Left ventricle myocardium inferior (tissue), 1 donor: Measurements from ENCODE around the gene PNPO. TPM values are rescaled to one million over a fixed set of nuclear protein-coding genes. Genes with fewer than 3 reads are reported as not detected.

Source experiments
- DNase-seq: peaks from one replicate; pipeline ENCODE4 v3.0.0-alpha.2; 2020
- H3K27ac ChIP-seq: fragments of 200-600 bp; replicated peaks from 2 replicates; pipeline ENCODE4 v1.8.0; 2021
- H3K27me3 ChIP-seq: fragments of 200-600 bp; 2 replicates; pipeline ENCODE4 v1.8.0; 2021; ENCODE audit warnings: low read depth
- H3K36me3 ChIP-seq: fragments of 200-600 bp; 2 replicates; pipeline ENCODE4 v1.8.0; 2021
- H3K4me1 ChIP-seq: fragments of 200-600 bp; 2 replicates; pipeline ENCODE4 v1.8.0; 2021
- H3K4me3 ChIP-seq: fragments of 200-600 bp; 2 replicates; pipeline ENCODE4 v1.8.0; 2021; ENCODE audit warnings: mild to moderate bottlenecking, moderate library complexity
- H3K9me3 ChIP-seq: fragments of 200-600 bp; replicated peaks from 2 replicates; pipeline ENCODE4 v1.8.0; 2021
- CTCF ChIP-seq: fragments of 200-600 bp; IDR thresholded peaks from 2 replicates; pipeline ENCODE4 v1.8.0; 2021; ENCODE audit warnings: antibody characterized with exemption, mild to moderate bottlenecking, borderline replicate concordance
- intact Hi-C: fragments of 100-400 bp; cut with micrococcal nuclease; formaldehyde crosslinking; loops from one replicate; pipeline ENCODE4 v1.11.0; 2022
- total RNA-seq: library from RNA; stranded (reverse); fragmentation: NEBNext Ultra II Directional; extraction: Animal tissue kit (Norgen Biotek cat#: 25700); gene quantifications from one replicate; pipeline ENCODE4 v1.2.1, GENCODE V29; 2021
- donor health status: DM: no; HTN: yes; CAD: no; lungs with severe emphysema.

PNPO gene
- total RNA-seq, 1 donor from 2014 or later = 25.3 TPM

GRCh38 chr17:47966079-47966519, 24.7 kb downstream of the PNPO start:
- intact Hi-C loops = no loop called here
- H3K27ac ChIP-seq = peak overlapping the region; percentile 31
- no peak for DNase-seq

GRCh38 chr17:47967607-47968252, 26.4 kb downstream of the PNPO start:
- Histone ChIP-seq H3K36me3 (no peaks in the 10 kb centered on the region), H3K27ac (no peak overlapping the region), H3K9me3 (no peaks in the 10 kb centered on the region), H3K27me3 (no peaks in the 10 kb centered on the region), H3K4me3 (no peak overlapping the region), H3K4me1 (peaks cover 21% of the 10 kb centered on the region)
- no peak for TF ChIP-seq CTCF
- intact Hi-C loops = no loop called here
- DNase-seq = no peak

More at GRCh38 chr17:47966079-47966519, 24.7 kb downstream of the PNPO start:
- no peaks in the 10 kb centered on the region for H3K9me3 ChIP-seq
- peaks cover 7% of the 10 kb centered on the region for H3K4me1 ChIP-seq
- H3K4me3 ChIP-seq = no peak overlapping the region
- no peak for TF ChIP-seq CTCF
- H3K27me3 ChIP-seq = no peaks in the 10 kb centered on the region
- no peaks in the 10 kb centered on the region for H3K36me3 ChIP-seq

- Histone ChIP-seq H3K9me3 (no peaks in the 10 kb centered on the region), H3K36me3 (peaks cover 7% of the 10 kb centered on the region), H3K27me3 (no peaks in the 10 kb centered on the region), H3K4me1 (peaks cover 21% of the 10 kb centered on the region), H3K27ac (no peak overlapping the region), H3K4me3 (no peak overlapping the region)
- TF ChIP-seq CTCF = no peak
- DNase-seq = no peak
- intact Hi-C loops = no loop called here
These were observed 27.5 kb downstream of the PNPO start for GRCh38 chr17:47968836-47969235.

GRCh38 chr17:47969930-47970724, 28.8 kb downstream of the PNPO start:
- no peak for DNase-seq
- peaks cover 21% of the 10 kb centered on the region for H3K4me1 ChIP-seq
- TF ChIP-seq CTCF = no peak
- H3K4me3 ChIP-seq = peak overlapping the region; percentile 93
- H3K36me3 ChIP-seq = peaks cover 20% of the 10 kb centered on the region
- no peaks in the 10 kb centered on the region for H3K27me3 ChIP-seq
- H3K27ac ChIP-seq = peak overlapping the region; percentile 54
- H3K9me3 ChIP-seq = no peaks in the 10 kb centered on the region
- intact Hi-C loops = loop anchor here (10.0 kb wide), 1 partner anchor 125 kb away; the partner anchor contains the start of gene SCRN2

GRCh38 chr17:47970725-47971499, 29.5 kb downstream of the PNPO start, which contains the start of gene CDK5RAP3:
TSS of gene CDK5RAP3 (plus strand) at chr17:47971113. CDS start at chr17:47971147, 34 bp downstream.
- peak; percentile 100 for DNase-seq
- H3K36me3 ChIP-seq = peaks cover 28% of the 10 kb centered on the region
- TF ChIP-seq CTCF = peak; percentile 97
- peak within 1 kb of the TSS; percentile 85 for H3K27ac ChIP-seq
- intact Hi-C loops = loop anchor here (10.0 kb wide), 1 partner anchor 126 kb away; the partner anchor contains the start of gene SCRN2
- no peaks in the 10 kb centered on the region for H3K9me3 ChIP-seq
- no peaks in the 10 kb centered on the region for H3K27me3 ChIP-seq
- peaks cover 21% of the 10 kb centered on the region for H3K4me1 ChIP-seq
- peak within 1 kb of the TSS; percentile 93 for H3K4me3 ChIP-seq
